ENCODE results near the gene STAT5B.
"Not testable (repeated sequence)": the region's sequence is repeated elsewhere in the genome, so short reads cannot be mapped to it uniquely, and the experiment has no call there.

DNA sequence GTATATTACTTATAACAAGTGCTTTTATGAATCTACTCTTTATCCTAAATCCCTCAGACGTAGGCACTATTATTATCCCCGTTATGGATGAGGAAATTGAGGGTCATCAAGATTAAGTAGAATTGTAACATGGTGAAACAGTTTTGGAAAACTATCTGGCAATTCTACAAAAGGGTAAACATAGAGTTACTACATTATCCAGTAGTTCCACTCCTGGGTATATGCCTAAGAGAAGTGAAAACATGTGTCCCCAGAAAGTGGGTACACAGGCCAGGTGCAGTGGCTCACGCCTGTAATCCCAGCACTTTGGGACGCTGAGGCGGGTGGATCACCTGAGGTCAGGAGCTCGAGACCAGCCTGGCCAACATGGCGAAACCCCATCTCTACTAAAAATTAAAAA is 36.6 kb downstream of the STAT5B start:
- TF ChIP-seq, protein P1, sequence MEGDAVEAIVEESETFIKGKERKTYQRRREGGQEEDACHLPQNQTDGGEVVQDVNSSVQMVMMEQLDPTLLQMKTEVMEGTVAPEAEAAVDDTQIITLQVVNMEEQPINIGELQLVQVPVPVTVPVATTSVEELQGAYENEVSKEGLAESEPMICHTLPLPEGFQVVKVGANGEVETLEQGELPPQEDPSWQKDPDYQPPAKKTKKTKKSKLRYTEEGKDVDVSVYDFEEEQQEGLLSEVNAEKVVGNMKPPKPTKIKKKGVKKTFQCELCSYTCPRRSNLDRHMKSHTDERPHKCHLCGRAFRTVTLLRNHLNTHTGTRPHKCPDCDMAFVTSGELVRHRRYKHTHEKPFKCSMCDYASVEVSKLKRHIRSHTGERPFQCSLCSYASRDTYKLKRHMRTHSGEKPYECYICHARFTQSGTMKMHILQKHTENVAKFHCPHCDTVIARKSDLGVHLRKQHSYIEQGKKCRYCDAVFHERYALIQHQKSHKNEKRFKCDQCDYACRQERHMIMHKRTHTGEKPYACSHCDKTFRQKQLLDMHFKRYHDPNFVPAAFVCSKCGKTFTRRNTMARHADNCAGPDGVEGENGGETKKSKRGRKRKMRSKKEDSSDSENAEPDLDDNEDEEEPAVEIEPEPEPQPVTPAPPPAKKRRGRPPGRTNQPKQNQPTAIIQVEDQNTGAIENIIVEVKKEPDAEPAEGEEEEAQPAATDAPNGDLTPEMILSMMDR (IDR thresholded peaks at IDR 0.05; ENCODE audit: low read length): not testable (repeated sequence)
- TF ChIP-seq EZH2 (optimal IDR thresholded peaks at IDR 0.05; ENCODE audit: low read depth, low read length); EZH2phosphoT487 (IDR thresholded peaks at IDR 0.05; ENCODE audit: low read length): not testable (repeated sequence)

All from MM.1S (cell line).